NCI-H82 (cell line): Measurements from ENCODE around the gene HOXD9.

Experiments used
- DNase-seq: peaks from one replicate; lab custom pipeline; 2025; lab: John Stamatoyannopoulos, UW

The HOXD9 gene

GRCh38 chr2:176137906-176138305 is 15.4 kb downstream of the HOXD9 start:
- no peak for DNase-seq

- no peak for DNase-seq
Measured at GRCh38 chr2:176138526-176138922, 16.0 kb downstream of the HOXD9 start.

- DNase-seq: no peak
Measured at GRCh38 chr2:176138923-176139660, 16.6 kb downstream of the HOXD9 start.

- no peak for DNase-seq
Measured at GRCh38 chr2:176139661-176140512, 17.4 kb downstream of the HOXD9 start.

GRCh38 chr2:176140513-176141317 is 18.2 kb downstream of the HOXD9 start:
- DNase-seq: peak; percentile 93

- DNase-seq: no peak
Measured at GRCh38 chr2:176142281-176142680, 19.8 kb downstream of the HOXD9 start.

GRCh38 chr2:176145085-176145969 is 22.8 kb downstream of the HOXD9 start:
- no peak for DNase-seq

- DNase-seq: no peak
Measured at GRCh38 chr2:176146101-176146500, 23.6 kb downstream of the HOXD9 start.

GRCh38 chr2:176146645-176147044 is 24.1 kb downstream of the HOXD9 start:
- no peak for DNase-seq

- DNase-seq: no peak
Measured at GRCh38 chr2:176147210-176147799, 24.8 kb downstream of the HOXD9 start.

GRCh38 chr2:176147800-176148496 is 25.4 kb downstream of the HOXD9 start:
- no peak for DNase-seq

- no peak for DNase-seq
Measured at GRCh38 chr2:176148751-176149421, 26.4 kb downstream of the HOXD9 start.

- DNase-seq: no peak
Measured at GRCh38 chr2:176149481-176149938, 27.0 kb downstream of the HOXD9 start.

GRCh38 chr2:176149939-176150583 is 27.5 kb downstream of the HOXD9 start:
- DNase-seq: no peak

- no peak for DNase-seq
Measured at GRCh38 chr2:176150584-176151441, 28.3 kb downstream of the HOXD9 start.

GRCh38 chr2:176151442-176152287 is 29.1 kb downstream of the HOXD9 start, which contains the start of gene HOXD4:
Gene HOXD4, plus strand, starts transcription at chr2:176151550. Its CDS starts 84 bp downstream, at chr2:176151634.
- no peak for DNase-seq
